ENCODE results near the gene LRRFIP1.

- TF ChIP-seq CTCF (IDR thresholded peaks at IDR 0.05; ENCODE audit: poor library complexity, severe bottlenecking) (no peak), EP300 (conservative IDR thresholded peaks at IDR 0.05; ENCODE audit: poor library complexity, severe bottlenecking) (no peak)
Measured at GRCh38 chr2:237672731-237673129, 45.3 kb downstream of the LRRFIP1 start.
